ENCODE data around the gene DACH1. TPM values are rescaled to one million over a fixed set of nuclear protein-coding genes. Genes with fewer than 3 reads are reported as not detected.

The DACH1 gene
- total RNA-seq, 4 donors from 2014 or later, result 0.38 to 5.8 (median 2.5) TPM

- WGBS, 2 donors, result 82 to 92% methylated on average over 1 of the region's 1 CpG
- intact Hi-C loops (cut with DNase I; ENCODE audit: low total_unique reads), result no loop called here
- no peak for DNase-seq (ENCODE audit: low spot score in 2 of 2)
- no peak overlapping the region for H3K4me3 ChIP-seq (ENCODE audit: low read depth, poor library complexity, severe bottlenecking)
- TF ChIP-seq POLR2A (IDR thresholded peaks at IDR 0.05) (no peak), CTCF (IDR thresholded peaks at IDR 0.05) (no peak)
Observed at GRCh38 chr13:71454509-71454908, 412.5 kb downstream of the DACH1 start.

GRCh38 chr13:71448080-71448630 lies 418.8 kb downstream of the DACH1 start:
- 63 to 75% methylated on average over 3 of the region's 3 CpGs for WGBS, 2 donors
- no peak for TF ChIP-seq POLR2A (IDR thresholded peaks at IDR 0.05)
- TF ChIP-seq CTCF (IDR thresholded peaks at IDR 0.05), result no peak
- DNase-seq (ENCODE audit: low spot score in 2 of 2), result no peak
- H3K4me3 ChIP-seq (ENCODE audit: low read depth, poor library complexity, severe bottlenecking), result no peak overlapping the region
- intact Hi-C loops (cut with DNase I; ENCODE audit: low total_unique reads), result no loop called here

GRCh38 chr13:71437704-71438103 lies 429.3 kb downstream of the DACH1 start:
- DNase-seq (ENCODE audit: low spot score in 2 of 2), result no peak
- WGBS, 2 donors, result 67 to 69% methylated on average over 1 of the region's 1 CpG
- no peak for TF ChIP-seq CTCF (IDR thresholded peaks at IDR 0.05)
- no peak for TF ChIP-seq POLR2A (IDR thresholded peaks at IDR 0.05)
- H3K4me3 ChIP-seq (ENCODE audit: low read depth, poor library complexity, severe bottlenecking), result no peak overlapping the region
- intact Hi-C loops (cut with DNase I; ENCODE audit: low total_unique reads), result no loop called here

- no peak overlapping the region for H3K4me3 ChIP-seq (ENCODE audit: low read depth, poor library complexity, severe bottlenecking)
- TF ChIP-seq CTCF (IDR thresholded peaks at IDR 0.05) (no peak), POLR2A (IDR thresholded peaks at IDR 0.05) (no peak)
- no peak for DNase-seq (ENCODE audit: low spot score in 2 of 2)
- intact Hi-C loops (cut with DNase I; ENCODE audit: low total_unique reads), result no loop called here
- 64 to 67% methylated on average over 4 of the region's 4 CpGs for WGBS, 2 donors
Observed at GRCh38 chr13:71430681-71431080, 436.3 kb downstream of the DACH1 start.

DNA sequence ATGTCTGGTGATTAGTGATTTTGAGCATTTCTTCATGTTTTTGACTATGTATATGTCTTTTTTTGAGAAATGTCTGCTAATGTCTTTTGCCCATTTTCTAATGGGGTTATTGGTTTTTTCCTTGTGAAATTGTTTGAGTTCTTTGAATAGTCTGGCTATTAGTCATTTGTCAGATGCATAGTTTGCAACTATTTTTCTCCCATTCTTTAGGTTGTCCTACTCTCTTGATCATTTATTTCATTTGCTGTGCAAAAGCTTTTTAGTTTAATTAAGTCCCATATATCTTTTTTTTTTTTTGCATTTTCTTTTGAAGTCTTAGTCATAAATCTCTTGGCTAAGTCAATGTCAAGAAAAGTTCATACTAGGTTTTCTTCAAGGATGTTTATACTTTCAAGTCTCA lies 449.8 kb downstream of the DACH1 start:
- intact Hi-C loops (cut with DNase I; ENCODE audit: low total_unique reads), result no loop called here
- no peak overlapping the region for H3K4me3 ChIP-seq (ENCODE audit: low read depth, poor library complexity, severe bottlenecking)
- DNase-seq (ENCODE audit: low spot score in 2 of 2), result no peak
- TF ChIP-seq POLR2A (IDR thresholded peaks at IDR 0.05), result no peak
- TF ChIP-seq CTCF (IDR thresholded peaks at IDR 0.05), result no peak

GRCh38 chr13:71412231-71412630 lies 454.8 kb downstream of the DACH1 start:
- no peak overlapping the region for H3K4me3 ChIP-seq (ENCODE audit: low read depth, poor library complexity, severe bottlenecking)
- 62 to 66% methylated on average over 2 of the region's 2 CpGs for WGBS, 2 donors
- TF ChIP-seq CTCF (IDR thresholded peaks at IDR 0.05), result no peak
- no peak for TF ChIP-seq POLR2A (IDR thresholded peaks at IDR 0.05)
- no peak for DNase-seq (ENCODE audit: low spot score in 2 of 2)
- intact Hi-C loops (cut with DNase I; ENCODE audit: low total_unique reads), result no loop called here

Measured in lower leg skin (tissue), 4 donors.